Tibial nerve (tissue), 4 donors: Measurements from ENCODE around the gene CXXC5. TPM values are rescaled to one million over a fixed set of nuclear protein-coding genes. Genes with fewer than 3 reads are reported as not detected.

Experiments
- DNase-seq, 2 donors: peaks; one replicate each; pipeline ENCODE4 v3.0.0-alpha.2; 2019; ENCODE audit warnings: low spot score in 2 of 2
- H3K27ac ChIP-seq, 4 donors: fragments of 200-600 bp; sonication (generic) in 3 of 4; one replicate each; pipeline ENCODE4 v1.5.1; 2017 to 2019; ENCODE audit warnings: mild to moderate bottlenecking in 1 of 4
- H3K27me3 ChIP-seq, 2 donors: fragments of 200-600 bp; sonication (generic) in 1 of 2; one replicate each; pipeline versions ENCODE4 v1.5.1 to v1.6.0; 2017 to 2019
- H3K36me3 ChIP-seq, 3 donors: fragments of 200-600 bp; sonication (generic); one replicate each; pipeline ENCODE4 v1.5.1; 2018 to 2019
- H3K4me1 ChIP-seq, 4 donors: fragments of 200-600 bp; sonication (generic) in 3 of 4; one replicate each; pipeline ENCODE4 v1.5.1; 2017 to 2019
- H3K4me3 ChIP-seq, 4 donors: fragments of 200-600 bp; sonication (generic) in 3 of 4; one replicate each; pipeline ENCODE4 v1.5.1; 2017 to 2019; ENCODE audit warnings: mild to moderate bottlenecking in 1 of 4, moderate library complexity in 1 of 4
- H3K9me3 ChIP-seq, 4 donors: fragments of 200-600 bp; sonication (generic) in 3 of 4; one replicate each; pipeline ENCODE4 v1.5.1; 2017 to 2019
- EP300 ChIP-seq, 2 donors: sonication (generic); formaldehyde crosslinking; IDR thresholded peaks; one replicate each; pipeline ENCODE4 v1.6.1; 2017; ENCODE audit warnings: antibody characterized with exemption in 2 of 2, mild to moderate bottlenecking in 1 of 2
- POLR2A ChIP-seq, 2 donors: fragments of 450-650 bp; IDR thresholded peaks; one replicate each; pipeline ENCODE4 v1.6.1; 2017; ENCODE audit warnings: antibody characterized with exemption in 2 of 2, mild to moderate bottlenecking in 2 of 2, moderate library complexity in 2 of 2
- WGBS, 2 donors: methylation state at CpG; one replicate each; pipeline ENCODE4 v1.1.5; 2018; 5-methylcytosine and 5-hydroxymethylcytosine counted together
- total RNA-seq, 4 donors: library from RNA; depleted of rRNA; stranded (reverse); fragments of >200 nt; gene quantifications; one replicate each; pipeline ENCODE4 v1.1.0, GENCODE V29; 2016
- TF ChIP-seq, protein P1 (sequence below), 5 experiments: fragments of 200-600 bp in 3 of 5; fragments of 450-650 bp in 2 of 5; sonication (generic) in 3 of 5; IDR thresholded peaks; one replicate each; pipeline ENCODE4 v1.5.1; 2016 to 2019; ENCODE audit warnings: antibody characterized with exemption in 5 of 5, mild to moderate bottlenecking in 3 of 5, moderate library complexity in 2 of 5

Gene CXXC5
- total RNA-seq, 4 donors from 2014 or later = 45.0 to 80.4 (median 67.0) TPM

DNA sequence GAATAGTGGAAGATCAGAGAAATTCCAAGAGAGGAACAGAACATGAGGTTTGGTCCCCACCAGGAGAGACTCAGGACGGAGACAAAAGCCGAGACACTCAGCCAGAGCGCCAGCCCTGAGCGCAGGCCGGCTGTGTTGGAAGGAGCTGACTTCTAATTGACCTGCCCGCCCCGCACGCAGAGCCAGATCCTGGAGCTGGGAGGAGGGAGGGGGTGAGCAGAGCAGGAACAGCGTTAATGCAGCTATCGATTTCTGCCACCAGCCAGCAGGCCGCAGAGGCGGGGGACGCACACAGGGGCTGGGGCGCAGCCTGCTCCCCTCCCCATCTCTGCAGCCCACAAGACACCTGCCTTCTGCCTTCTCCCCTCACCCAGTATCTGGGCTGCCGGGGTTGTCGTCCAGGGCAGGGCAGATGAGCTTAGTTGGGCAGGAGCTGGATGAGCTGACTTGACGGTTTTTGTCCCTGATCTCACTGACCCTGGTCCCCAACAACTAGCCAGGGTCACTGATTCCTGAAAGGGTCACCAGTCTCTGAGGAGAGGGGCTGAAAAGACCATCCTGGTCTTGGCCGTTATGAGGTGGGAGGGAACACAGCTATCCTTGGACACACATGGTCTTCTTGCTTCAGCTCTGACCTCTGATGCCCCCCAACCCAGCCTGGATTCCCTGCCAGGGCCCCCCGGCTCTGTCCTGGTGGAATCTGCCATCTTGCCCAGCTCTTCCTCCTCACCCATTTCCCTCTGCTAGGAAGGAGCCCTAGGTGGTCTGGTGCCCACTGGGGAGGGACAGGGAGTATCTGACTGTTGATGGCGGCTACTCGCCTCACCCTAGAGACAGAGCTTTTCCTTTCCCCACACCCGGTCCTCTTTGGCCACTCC, 29.8 kb downstream of the CXXC5 start:
- Histone ChIP-seq H3K4me1 (peaks cover 5 to 96% (median 73%) of the 10 kb centered on the region in 4 donors), H3K27ac (peak overlapping the region; percentile 76 to 98 (median 84)), H3K9me3 (no peaks in the 10 kb centered on the region), H3K27me3 (no peaks in the 10 kb centered on the region), H3K36me3 (peaks cover 0 to 24% (median 0%) of the 10 kb centered on the region in 3 donors), H3K4me3 (no peak overlapping the region)
- TF ChIP-seq, protein P1, sequence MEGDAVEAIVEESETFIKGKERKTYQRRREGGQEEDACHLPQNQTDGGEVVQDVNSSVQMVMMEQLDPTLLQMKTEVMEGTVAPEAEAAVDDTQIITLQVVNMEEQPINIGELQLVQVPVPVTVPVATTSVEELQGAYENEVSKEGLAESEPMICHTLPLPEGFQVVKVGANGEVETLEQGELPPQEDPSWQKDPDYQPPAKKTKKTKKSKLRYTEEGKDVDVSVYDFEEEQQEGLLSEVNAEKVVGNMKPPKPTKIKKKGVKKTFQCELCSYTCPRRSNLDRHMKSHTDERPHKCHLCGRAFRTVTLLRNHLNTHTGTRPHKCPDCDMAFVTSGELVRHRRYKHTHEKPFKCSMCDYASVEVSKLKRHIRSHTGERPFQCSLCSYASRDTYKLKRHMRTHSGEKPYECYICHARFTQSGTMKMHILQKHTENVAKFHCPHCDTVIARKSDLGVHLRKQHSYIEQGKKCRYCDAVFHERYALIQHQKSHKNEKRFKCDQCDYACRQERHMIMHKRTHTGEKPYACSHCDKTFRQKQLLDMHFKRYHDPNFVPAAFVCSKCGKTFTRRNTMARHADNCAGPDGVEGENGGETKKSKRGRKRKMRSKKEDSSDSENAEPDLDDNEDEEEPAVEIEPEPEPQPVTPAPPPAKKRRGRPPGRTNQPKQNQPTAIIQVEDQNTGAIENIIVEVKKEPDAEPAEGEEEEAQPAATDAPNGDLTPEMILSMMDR (IDR thresholded peaks at IDR 0.05) = no peak
- TF ChIP-seq EP300 (IDR thresholded peaks at IDR 0.05) = no peak
- TF ChIP-seq POLR2A (IDR thresholded peaks at IDR 0.05) = no peak
- no peak for DNase-seq
- 45 to 50% methylated on average over 21 of the region's 22 CpGs for WGBS, 2 donors

DNA sequence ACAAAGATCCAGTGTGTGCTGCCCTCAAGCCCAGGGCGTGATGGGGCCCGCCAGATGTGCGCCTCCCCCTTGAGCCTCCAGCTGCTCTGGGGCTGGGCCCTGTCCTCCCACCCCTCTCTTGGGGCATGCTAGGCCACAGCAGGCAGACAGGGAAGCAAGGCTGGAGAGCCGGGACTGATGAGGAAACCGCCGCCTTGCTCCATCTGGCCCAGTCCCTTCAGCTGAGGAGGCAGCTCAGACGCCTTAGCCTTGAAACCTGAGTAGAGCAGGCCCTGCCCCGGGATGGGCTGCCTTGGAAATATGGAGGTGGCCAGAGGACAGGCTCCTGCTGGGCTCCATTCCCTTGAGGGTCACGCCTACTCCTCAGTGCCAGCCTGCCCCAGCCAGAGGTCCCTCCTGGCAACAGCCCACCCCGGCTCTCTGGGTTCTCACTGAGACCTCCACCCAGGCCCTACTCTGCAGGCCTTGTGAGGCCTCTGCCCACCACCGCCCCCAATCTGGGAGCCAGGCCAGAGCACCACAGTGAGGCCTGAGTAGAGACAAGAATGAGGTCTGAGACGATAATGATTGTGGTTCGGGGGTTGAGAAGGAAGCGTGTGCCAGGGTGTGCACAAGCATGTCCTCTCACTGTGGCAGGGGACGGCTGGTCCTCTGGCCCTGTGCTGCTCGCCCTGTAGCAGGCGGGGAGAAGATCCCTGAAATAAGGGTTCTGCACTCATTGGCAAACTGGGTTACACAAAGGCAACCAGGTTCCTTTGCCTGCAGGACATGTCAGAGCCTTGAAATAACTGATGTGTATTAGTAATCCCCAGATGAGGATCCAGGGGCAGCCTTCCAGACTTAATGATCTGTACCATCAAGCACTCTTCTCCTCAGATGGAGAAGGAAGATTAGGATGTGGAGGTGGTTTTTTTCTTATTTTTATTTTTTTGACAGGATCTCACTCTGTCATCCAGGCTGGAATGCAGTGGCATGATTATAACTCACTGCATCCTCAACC, 30.9 kb downstream of the CXXC5 start:
- Histone ChIP-seq H3K9me3 (no peaks in the 10 kb centered on the region), H3K36me3 (peaks cover 0 to 27% (median 0%) of the 10 kb centered on the region in 3 donors), H3K27me3 (no peaks in the 10 kb centered on the region), H3K27ac (peak overlapping the region; percentile 48 to 98 (median 84)), H3K4me3 (no peak overlapping the region), H3K4me1 (peaks cover 5 to 96% (median 68%) of the 10 kb centered on the region in 4 donors)
- no peak for TF ChIP-seq POLR2A (IDR thresholded peaks at IDR 0.05)
- TF ChIP-seq EP300 (IDR thresholded peaks at IDR 0.05) = peak in 1 of 2 donors; percentile 48
- TF ChIP-seq, protein P1 (IDR thresholded peaks at IDR 0.05) = no peak
- 48 to 55% methylated on average over 12 to 15 of the region's 17 CpGs for WGBS, 2 donors
- DNase-seq = no peak

DNA sequence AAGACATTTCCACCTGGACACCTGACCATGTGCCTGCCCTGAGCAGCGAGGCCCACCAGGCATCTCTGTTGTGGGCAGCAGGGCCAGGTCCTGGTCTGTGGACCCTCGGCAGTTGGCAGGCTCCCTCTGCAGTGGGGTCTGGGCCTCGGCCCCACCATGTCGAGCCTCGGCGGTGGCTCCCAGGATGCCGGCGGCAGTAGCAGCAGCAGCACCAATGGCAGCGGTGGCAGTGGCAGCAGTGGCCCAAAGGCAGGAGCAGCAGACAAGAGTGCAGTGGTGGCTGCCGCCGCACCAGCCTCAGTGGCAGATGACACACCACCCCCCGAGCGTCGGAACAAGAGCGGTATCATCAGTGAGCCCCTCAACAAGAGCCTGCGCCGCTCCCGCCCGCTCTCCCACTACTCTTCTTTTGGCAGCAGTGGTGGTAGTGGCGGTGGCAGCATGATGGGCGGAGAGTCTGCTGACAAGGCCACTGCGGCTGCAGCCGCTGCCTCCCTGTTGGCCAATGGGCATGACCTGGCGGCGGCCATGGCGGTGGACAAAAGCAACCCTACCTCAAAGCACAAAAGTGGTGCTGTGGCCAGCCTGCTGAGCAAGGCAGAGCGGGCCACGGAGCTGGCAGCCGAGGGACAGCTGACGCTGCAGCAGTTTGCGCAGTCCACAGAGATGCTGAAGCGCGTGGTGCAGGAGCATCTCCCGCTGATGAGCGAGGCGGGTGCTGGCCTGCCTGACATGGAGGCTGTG, 32.4 kb downstream of the CXXC5 start:
- TF ChIP-seq, protein P1 (IDR thresholded peaks at IDR 0.05) = no peak
- TF ChIP-seq EP300 (IDR thresholded peaks at IDR 0.05) = no peak
- no peak for TF ChIP-seq POLR2A (IDR thresholded peaks at IDR 0.05)
- H3K4me1 ChIP-seq = peaks cover 5 to 96% (median 66%) of the 10 kb centered on the region in 4 donors
- no peaks in the 10 kb centered on the region for H3K27me3 ChIP-seq
- WGBS, 2 donors = 89 to 92% methylated on average over 33 to 35 of the region's 36 CpGs
- H3K9me3 ChIP-seq = no peaks in the 10 kb centered on the region
- peaks cover 0 to 37% (median 0%) of the 10 kb centered on the region in 3 donors for H3K36me3 ChIP-seq
- no peak for DNase-seq
- H3K27ac ChIP-seq = peak overlapping the region; percentile 50 to 98 (median 84)
- no peak overlapping the region for H3K4me3 ChIP-seq

DNA sequence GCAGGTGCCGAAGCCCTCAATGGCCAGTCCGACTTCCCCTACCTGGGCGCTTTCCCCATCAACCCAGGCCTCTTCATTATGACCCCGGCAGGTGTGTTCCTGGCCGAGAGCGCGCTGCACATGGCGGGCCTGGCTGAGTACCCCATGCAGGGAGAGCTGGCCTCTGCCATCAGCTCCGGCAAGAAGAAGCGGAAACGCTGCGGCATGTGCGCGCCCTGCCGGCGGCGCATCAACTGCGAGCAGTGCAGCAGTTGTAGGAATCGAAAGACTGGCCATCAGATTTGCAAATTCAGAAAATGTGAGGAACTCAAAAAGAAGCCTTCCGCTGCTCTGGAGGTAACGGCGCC, 32.9 kb downstream of the CXXC5 start:
- Histone ChIP-seq H3K27me3 (no peaks in the 10 kb centered on the region), H3K36me3 (peaks cover 0 to 37% (median 0%) of the 10 kb centered on the region in 3 donors), H3K9me3 (no peaks in the 10 kb centered on the region), H3K4me3 (no peak overlapping the region), H3K4me1 (peaks cover 5 to 95% (median 64%) of the 10 kb centered on the region in 4 donors), H3K27ac (peak overlapping the region; percentile 50 to 98 (median 82))
- no peak for TF ChIP-seq POLR2A (IDR thresholded peaks at IDR 0.05)
- TF ChIP-seq EP300 (IDR thresholded peaks at IDR 0.05) = no peak
- TF ChIP-seq, protein P1 (IDR thresholded peaks at IDR 0.05) = no peak
- WGBS, 2 donors = 90 to 93% methylated on average over 22 of the region's 22 CpGs
- no peak for DNase-seq
